ENCODE data around the gene LDLRAD4.

LDLRAD4 gene

DNA sequence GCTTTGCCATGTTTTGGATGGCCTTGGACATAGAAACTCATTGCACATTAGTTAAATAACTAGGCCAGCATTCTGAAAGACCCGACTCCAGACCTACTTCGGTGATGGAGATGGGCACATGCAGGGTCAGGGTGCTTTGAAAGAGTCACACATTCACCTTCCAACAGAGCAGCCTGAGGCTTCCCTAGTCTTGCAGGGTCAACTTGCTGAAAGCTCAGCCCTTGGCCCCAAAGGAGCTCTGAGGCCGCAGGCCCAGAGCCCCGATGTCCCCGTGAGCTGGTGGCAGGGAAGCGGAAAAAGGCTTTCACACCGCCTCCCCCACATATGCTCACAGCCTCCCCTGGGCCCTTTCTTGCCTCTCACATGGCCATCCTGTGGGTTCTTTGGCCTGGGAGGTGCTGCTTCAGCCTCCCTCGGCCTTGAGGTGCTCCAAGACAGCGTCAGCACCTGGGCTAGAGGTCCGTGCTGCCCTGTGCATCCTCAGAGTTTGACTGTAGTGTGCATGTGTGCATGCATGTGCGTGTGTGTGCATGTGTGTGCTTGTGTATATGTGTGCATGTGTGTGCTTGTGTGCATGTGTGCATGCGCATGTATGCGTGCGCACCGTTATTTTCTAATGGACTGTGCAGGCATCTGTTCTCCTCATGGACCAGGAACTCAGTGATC, 21.6 kb downstream of the LDLRAD4 start:
- Histone ChIP-seq H3K27ac (peak overlapping the region; percentile 56; the same call in 1 of the 2 replicates), H3K36me3 (no peaks in the 10 kb centered on the region), H3K9me3 (ENCODE audit: severe bottlenecking) (no peaks in the 10 kb centered on the region), H3K27me3 (ENCODE audit: insufficient read depth, low read depth, severe bottlenecking) (no peaks in the 10 kb centered on the region), H3K4me3 (ENCODE audit: low read depth, low read length) (no peak overlapping the region)
- DNase-seq = no peak
- TF ChIP-seq, protein P1, sequence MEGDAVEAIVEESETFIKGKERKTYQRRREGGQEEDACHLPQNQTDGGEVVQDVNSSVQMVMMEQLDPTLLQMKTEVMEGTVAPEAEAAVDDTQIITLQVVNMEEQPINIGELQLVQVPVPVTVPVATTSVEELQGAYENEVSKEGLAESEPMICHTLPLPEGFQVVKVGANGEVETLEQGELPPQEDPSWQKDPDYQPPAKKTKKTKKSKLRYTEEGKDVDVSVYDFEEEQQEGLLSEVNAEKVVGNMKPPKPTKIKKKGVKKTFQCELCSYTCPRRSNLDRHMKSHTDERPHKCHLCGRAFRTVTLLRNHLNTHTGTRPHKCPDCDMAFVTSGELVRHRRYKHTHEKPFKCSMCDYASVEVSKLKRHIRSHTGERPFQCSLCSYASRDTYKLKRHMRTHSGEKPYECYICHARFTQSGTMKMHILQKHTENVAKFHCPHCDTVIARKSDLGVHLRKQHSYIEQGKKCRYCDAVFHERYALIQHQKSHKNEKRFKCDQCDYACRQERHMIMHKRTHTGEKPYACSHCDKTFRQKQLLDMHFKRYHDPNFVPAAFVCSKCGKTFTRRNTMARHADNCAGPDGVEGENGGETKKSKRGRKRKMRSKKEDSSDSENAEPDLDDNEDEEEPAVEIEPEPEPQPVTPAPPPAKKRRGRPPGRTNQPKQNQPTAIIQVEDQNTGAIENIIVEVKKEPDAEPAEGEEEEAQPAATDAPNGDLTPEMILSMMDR (IDR thresholded peaks at IDR 0.05; ENCODE audit: low read depth, low read length) = no peak

DNA sequence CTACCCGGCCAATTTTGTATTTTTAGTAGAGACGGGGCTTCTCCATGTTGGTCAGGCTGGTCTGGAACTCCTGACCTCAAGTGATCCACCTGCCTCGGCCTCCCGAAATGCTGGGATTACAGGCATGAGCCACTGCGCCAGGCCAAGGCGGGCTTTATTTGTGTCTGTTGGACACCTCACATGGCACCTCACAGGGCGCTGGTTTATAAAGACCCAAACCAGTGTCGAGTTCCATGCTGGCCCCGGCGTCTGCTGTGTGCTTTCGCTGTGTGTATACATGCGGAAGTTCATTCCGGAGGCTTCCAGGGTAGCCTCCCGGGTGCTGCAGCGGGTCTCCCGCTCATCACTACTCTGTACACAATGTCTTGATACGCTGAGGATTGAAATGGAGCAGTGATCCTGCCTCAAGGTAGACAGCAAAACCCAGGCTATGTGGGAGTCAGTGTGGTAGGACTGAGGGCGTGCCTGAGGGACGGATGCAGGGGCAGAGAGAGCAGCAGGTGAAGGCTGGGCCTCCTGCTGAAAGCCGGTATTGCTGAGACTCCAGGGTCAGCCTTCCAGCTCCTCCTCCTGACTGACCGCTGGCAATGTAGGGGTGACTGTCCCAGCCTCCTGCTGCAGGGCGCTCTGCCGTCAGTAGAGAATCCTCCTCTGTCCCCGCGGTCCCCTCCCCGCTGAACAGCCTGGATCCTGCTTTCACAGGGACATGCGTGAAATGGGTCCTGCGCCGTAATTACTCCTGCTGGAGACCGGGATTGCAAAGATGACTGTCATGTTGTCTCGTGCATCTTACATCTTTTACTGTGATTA, 22.7 kb downstream of the LDLRAD4 start:
- no peaks in the 10 kb centered on the region for H3K9me3 ChIP-seq (ENCODE audit: severe bottlenecking)
- H3K27ac ChIP-seq = no peak overlapping the region
- H3K4me3 ChIP-seq (ENCODE audit: low read depth, low read length) = no peak overlapping the region
- TF ChIP-seq, protein P1 (IDR thresholded peaks at IDR 0.05; ENCODE audit: low read depth, low read length) = no peak
- H3K27me3 ChIP-seq (ENCODE audit: insufficient read depth, low read depth, severe bottlenecking) = no peaks in the 10 kb centered on the region
- no peak for DNase-seq
- no peaks in the 10 kb centered on the region for H3K36me3 ChIP-seq

DNA sequence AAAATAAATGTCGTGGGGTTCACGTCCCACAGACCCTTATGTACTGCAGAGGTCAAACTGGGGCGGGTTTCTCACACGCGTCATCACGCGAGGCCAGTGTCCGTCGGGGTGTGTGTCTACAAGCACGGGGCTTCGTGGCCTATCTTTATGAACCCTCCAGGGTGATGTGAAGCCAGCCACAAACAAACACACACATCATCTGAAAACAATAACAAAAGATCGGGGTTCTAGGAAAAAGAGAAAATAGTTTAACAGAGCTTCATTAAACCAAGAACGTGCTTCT, 23.3 kb downstream of the LDLRAD4 start:
- no peak for DNase-seq
- Histone ChIP-seq H3K4me3 (ENCODE audit: low read depth, low read length) (no peak overlapping the region), H3K27ac (no peak overlapping the region), H3K9me3 (ENCODE audit: severe bottlenecking) (no peaks in the 10 kb centered on the region), H3K36me3 (no peaks in the 10 kb centered on the region), H3K27me3 (ENCODE audit: insufficient read depth, low read depth, severe bottlenecking) (no peaks in the 10 kb centered on the region)
- TF ChIP-seq, protein P1 (IDR thresholded peaks at IDR 0.05; ENCODE audit: low read depth, low read length) = no peak

DNA sequence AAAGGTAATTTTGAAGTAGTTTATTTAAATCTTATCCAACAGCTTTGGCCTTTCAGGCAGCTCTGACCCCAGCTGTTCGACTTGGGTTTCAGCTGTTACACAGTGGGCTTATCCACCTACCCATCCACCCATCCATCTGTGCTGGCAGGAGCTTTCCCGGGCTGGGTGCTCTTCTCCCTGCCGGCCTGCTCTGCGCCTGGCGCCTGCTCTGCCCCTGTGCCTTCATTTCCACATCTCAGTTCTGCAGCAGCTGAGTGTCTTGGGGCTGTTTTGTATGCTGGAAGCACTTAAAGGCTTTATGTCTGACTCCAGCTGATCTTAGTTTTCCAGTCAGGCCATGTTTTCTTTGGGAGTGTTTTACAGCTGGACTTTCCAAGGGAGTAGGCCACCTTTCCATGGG, 24.2 kb downstream of the LDLRAD4 start:
- Histone ChIP-seq H3K27me3 (ENCODE audit: insufficient read depth, low read depth, severe bottlenecking) (no peaks in the 10 kb centered on the region), H3K4me3 (ENCODE audit: low read depth, low read length) (no peak overlapping the region), H3K27ac (no peak overlapping the region), H3K36me3 (no peaks in the 10 kb centered on the region), H3K9me3 (ENCODE audit: severe bottlenecking) (no peaks in the 10 kb centered on the region)
- DNase-seq = peak; percentile 36
- TF ChIP-seq, protein P1 (IDR thresholded peaks at IDR 0.05; ENCODE audit: low read depth, low read length) = no peak

DNA sequence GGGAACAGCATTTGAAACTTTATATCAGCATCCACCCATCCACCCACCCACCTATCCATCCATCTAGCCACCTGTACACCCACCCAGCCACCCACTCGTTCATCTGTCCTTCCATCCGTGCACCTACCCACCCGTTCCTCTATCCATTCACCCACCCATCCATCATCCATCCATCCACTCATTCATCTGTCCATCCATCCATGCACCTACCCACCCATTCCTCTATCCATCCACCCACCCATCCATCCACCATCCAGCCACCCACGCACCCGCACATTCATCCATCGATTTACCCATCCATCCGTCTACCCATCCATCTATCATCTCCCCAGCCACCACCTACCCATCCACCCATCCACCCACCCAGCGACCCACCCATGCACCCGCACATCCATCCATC, 24.8 kb downstream of the LDLRAD4 start:
- no peak for DNase-seq
- TF ChIP-seq, protein P1 (IDR thresholded peaks at IDR 0.05; ENCODE audit: low read depth, low read length) = no peak
- no peaks in the 10 kb centered on the region for H3K36me3 ChIP-seq
- H3K9me3 ChIP-seq (ENCODE audit: severe bottlenecking) = no peaks in the 10 kb centered on the region
- H3K4me3 ChIP-seq (ENCODE audit: low read depth, low read length) = no peak overlapping the region
- H3K27ac ChIP-seq = no peak overlapping the region
- H3K27me3 ChIP-seq (ENCODE audit: insufficient read depth, low read depth, severe bottlenecking) = no peaks in the 10 kb centered on the region

Data from WERI-Rb-1 (cell line).